Caco-2 (cell line): ENCODE measurements around the gene PHTF1. TPM values are rescaled to one million over a fixed set of nuclear protein-coding genes. Genes with fewer than 3 reads are reported as not detected.

Experiments used
- Bru-seq: library from RNA; stranded (reverse); fragments of 400-500 nt; gene quantifications from one replicate; lab custom pipeline; 2021; lab: Mats Ljungman, UMichigan
- BruChase-seq, 2 experiments: library from RNA; stranded (reverse); fragments of 400-500 nt; gene quantifications; one replicate each; lab custom pipeline; 2021; lab: Mats Ljungman, UMichigan
- BruUV-seq: library from RNA; stranded (reverse); fragments of 400-500 nt; replicated peaks from 2 replicates; lab custom pipeline; 2021; lab: Mats Ljungman, UMichigan
- CTCF ChIA-PET: fragments of 300-600 bp; sonication (Branson Sonifier 250); formaldehyde crosslinking; loops from one replicate; lab custom pipeline; 2022; ENCODE audit warnings: antibody characterized with exemption; lab: Charles Lee
- POLR2A ChIA-PET: fragments of 300-600 bp; sonication (Branson Sonifier 250); formaldehyde crosslinking; loops from one replicate; lab custom pipeline; 2022; ENCODE audit warnings: antibody characterized with exemption; lab: Charles Lee
- DNase-seq, 2 experiments: peaks; one replicate each; pipeline versions ENCODE4 v3.0.0 to v3.0.0-alpha.2; 2020 to 2022
- H3K27me3 ChIP-seq: replicated peaks from 2 replicates; pipeline ENCODE4 v1.6.0; 2011; ENCODE audit warnings: low read length; ENCODE audit not compliant: control insufficient read depth, insufficient read depth
- H3K36me3 ChIP-seq: 2 replicates; pipeline ENCODE4 v1.5.1; 2011; ENCODE audit warnings: low read length; ENCODE audit not compliant: control insufficient read depth, insufficient read depth
- H3K4me1 ChIP-seq: fragments of 250-450 bp; sonication (Bioruptor Pico); 2 replicates; pipeline ENCODE4 v1.5.1; 2020; ENCODE audit warnings: mild to moderate bottlenecking
- H3K4me3 ChIP-seq: 2 replicates; pipeline ENCODE4 v1.5.1; 2011; ENCODE audit warnings: low read depth, mild to moderate bottlenecking, control low read depth, low read length
- H3K9me3 ChIP-seq: fragments of 250-450 bp; sonication (Bioruptor Pico); 2 replicates; pipeline ENCODE4 v1.5.1; 2020; ENCODE audit warnings: mild to moderate bottlenecking, moderate library complexity
- H3K27ac Mint-ChIP-seq: one replicate; pipeline ENCODE4 v1.8.0; 2022; ENCODE audit warnings: mixed read lengths; ENCODE audit not compliant: unreplicated experiment
- H3K27me3 Mint-ChIP-seq: one replicate; pipeline ENCODE4 v1.8.0; 2022; ENCODE audit warnings: mixed read lengths; ENCODE audit not compliant: insufficient read depth, unreplicated experiment
- H3K36me3 Mint-ChIP-seq: one replicate; pipeline ENCODE4 v1.8.0; 2022; ENCODE audit warnings: mild to moderate bottlenecking, mixed read lengths; ENCODE audit not compliant: insufficient read depth, unreplicated experiment
- H3K4me1 Mint-ChIP-seq: one replicate; pipeline ENCODE4 v1.8.0; 2022; ENCODE audit warnings: low read depth, mixed read lengths; ENCODE audit not compliant: unreplicated experiment
- H3K4me3 Mint-ChIP-seq: one replicate; pipeline ENCODE4 v1.8.0; 2022; ENCODE audit warnings: mild to moderate bottlenecking, moderate library complexity, mixed read lengths; ENCODE audit not compliant: unreplicated experiment
- H3K9me3 Mint-ChIP-seq: one replicate; pipeline ENCODE4 v1.8.0; 2022; ENCODE audit warnings: mixed read lengths; ENCODE audit not compliant: unreplicated experiment
- CTCF ChIP-seq, 2 experiments: fragments of 200-600 bp in 1 of 2; IDR thresholded peaks; 1 replicate in 1 of 2; 2 replicates in 1 of 2; pipeline versions ENCODE4 v1.5.1 to v1.8.0; 2011 to 2022; ENCODE audit warnings: antibody characterized with exemption in 1 of 2, control low read depth in 1 of 2, inconsistent platforms in 1 of 2, low read depth in 1 of 2, low read length in 1 of 2, mild to moderate bottlenecking in 1 of 2, moderate library complexity in 1 of 2; ENCODE audit not compliant: insufficient read depth in 1 of 2, severe bottlenecking in 1 of 2, unreplicated experiment in 1 of 2
- intact Hi-C: fragments of 100-400 bp; cut with micrococcal nuclease; formaldehyde crosslinking; loops from one replicate; pipeline ENCODE4 v1.10.0; 2022; ENCODE audit not compliant: unreplicated experiment
- long read RNA-seq: library from polyadenylated mRNA; stranded (forward); transcript quantifications from one replicate; pipeline ENCODE4 v2.0.0, GENCODE V29; 2022
- total RNA-seq: library from RNA; stranded (reverse); gene quantifications from 2 replicates; pipeline ENCODE4 v1.2.3, GENCODE V29; 2022

Gene PHTF1
- total RNA-seq: 10.4 and 12.7 TPM in 2 replicates
- Bru-seq, nascent RNA: percentile 59 among the genes with signal in this experiment
- percentile 61 among the genes with signal in this experiment for BruChase-seq, experiment 1, labeled RNA remaining after a 2-hour chase
- percentile 60 among the genes with signal in this experiment for BruChase-seq, experiment 2, labeled RNA remaining after a 6-hour chase
- long read RNA-seq, partial matches to known transcripts: 7 of 19 reads
- long read RNA-seq, other reads (novel, unspliced or antisense): 8 of 19 reads

- Histone ChIP-seq H3K27me3 (no peaks in the 10 kb centered on the region), H3K36me3 (no peaks in the 10 kb centered on the region), H3K4me3 (peak within 1 kb of the TSS; percentile 65), H3K9me3 (no peaks in the 10 kb centered on the region), H3K4me1 (no peaks in the 10 kb centered on the region; the same call in 1 of the 2 replicates)
- intact Hi-C loops: loop anchor here (2.0 to 5.0 kb wide), 2 partner anchors 43 to 53 kb away; partner anchors contain the start of gene RSBN1
- Mint-ChIP-seq H3K9me3 (no peaks in the 10 kb centered on the region), H3K36me3 (peaks cover 16% of the 10 kb centered on the region), H3K4me1 (no peaks in the 10 kb centered on the region), H3K27ac (peak within 1 kb of the TSS; percentile 75), H3K4me3 (peak within 1 kb of the TSS; percentile 77), H3K27me3 (no peaks in the 10 kb centered on the region)
- POLR2A ChIA-PET: interaction anchor here (0.6 kb wide), 2 partner anchors 51 to 667 kb away, joined by 4 to 7 read pairs; no protein-coding TSS in a partner anchor
- no peak for TF ChIP-seq CTCF (IDR thresholded peaks at IDR 0.05; ENCODE audit: insufficient read depth in 1 of 2, low read depth in 1 of 2, low read length in 1 of 2, severe bottlenecking in 1 of 2, unreplicated experiment in 1 of 2)
- CTCF ChIA-PET: interaction anchor here (0.7 kb wide), 1 partner anchor 35 kb away, joined by 4 read pairs; no protein-coding TSS in a partner anchor
- DNase-seq: peak; percentile 59 to 75
- BruUV-seq: TSS peak; percentile 91
Measured at GRCh38 chr1:113759333-113760101, at the start of gene PHTF1. PHTF1 (minus strand) TSS chr1:113759486; CDS start chr1:113758703, 783 bp downstream.

- Mint-ChIP-seq H3K4me3 (no peak overlapping the region), H3K9me3 (no peaks in the 10 kb centered on the region), H3K27ac (no peak overlapping the region), H3K27me3 (no peaks in the 10 kb centered on the region), H3K4me1 (no peaks in the 10 kb centered on the region), H3K36me3 (no peaks in the 10 kb centered on the region)
- no TSS peak for BruUV-seq
- H3K27me3 ChIP-seq: no peaks in the 10 kb centered on the region
- CTCF ChIA-PET: no interaction called here
- no peak for TF ChIP-seq CTCF (IDR thresholded peaks at IDR 0.05; ENCODE audit: insufficient read depth in 1 of 2, low read depth in 1 of 2, low read length in 1 of 2, severe bottlenecking in 1 of 2, unreplicated experiment in 1 of 2)
- H3K4me1 ChIP-seq: peaks cover 20% of the 10 kb centered on the region
- intact Hi-C loops: no loop called here
- POLR2A ChIA-PET: no interaction called here
- H3K4me3 ChIP-seq: no peak overlapping the region
- no peaks in the 10 kb centered on the region for H3K36me3 ChIP-seq
- DNase-seq: no peak
- no peaks in the 10 kb centered on the region for H3K9me3 ChIP-seq
Measured at GRCh38 chr1:113808450-113809195, 49.3 kb upstream of the PHTF1 start.

GRCh38 chr1:113805639-113806038, 46.4 kb upstream of the PHTF1 start:
- Mint-ChIP-seq H3K9me3 (no peaks in the 10 kb centered on the region), H3K27ac (no peak overlapping the region), H3K27me3 (no peaks in the 10 kb centered on the region), H3K4me1 (no peaks in the 10 kb centered on the region), H3K36me3 (no peaks in the 10 kb centered on the region), H3K4me3 (no peak overlapping the region)
- DNase-seq: no peak
- Histone ChIP-seq H3K4me1 (peaks cover 20% of the 10 kb centered on the region), H3K36me3 (no peaks in the 10 kb centered on the region), H3K27me3 (no peaks in the 10 kb centered on the region), H3K4me3 (no peak overlapping the region), H3K9me3 (no peaks in the 10 kb centered on the region)
- ChIA-PET CTCF (no interaction called here), POLR2A (no interaction called here)
- intact Hi-C loops: no loop called here
- BruUV-seq: no TSS peak
- TF ChIP-seq CTCF (IDR thresholded peaks at IDR 0.05; ENCODE audit: insufficient read depth in 1 of 2, low read depth in 1 of 2, low read length in 1 of 2, severe bottlenecking in 1 of 2, unreplicated experiment in 1 of 2): no peak
